ENCODE results near the gene GPSM3. TPM values are rescaled to one million over a fixed set of nuclear protein-coding genes. Genes with fewer than 3 reads are reported as not detected.

Gene GPSM3
- total and polyA plus RNA-seq, 2 of the 13 experiments (the other 11 are each of a cell fraction or from before 2014, with no cell fraction given): 0.18 to 6.2 TPM

DNA sequence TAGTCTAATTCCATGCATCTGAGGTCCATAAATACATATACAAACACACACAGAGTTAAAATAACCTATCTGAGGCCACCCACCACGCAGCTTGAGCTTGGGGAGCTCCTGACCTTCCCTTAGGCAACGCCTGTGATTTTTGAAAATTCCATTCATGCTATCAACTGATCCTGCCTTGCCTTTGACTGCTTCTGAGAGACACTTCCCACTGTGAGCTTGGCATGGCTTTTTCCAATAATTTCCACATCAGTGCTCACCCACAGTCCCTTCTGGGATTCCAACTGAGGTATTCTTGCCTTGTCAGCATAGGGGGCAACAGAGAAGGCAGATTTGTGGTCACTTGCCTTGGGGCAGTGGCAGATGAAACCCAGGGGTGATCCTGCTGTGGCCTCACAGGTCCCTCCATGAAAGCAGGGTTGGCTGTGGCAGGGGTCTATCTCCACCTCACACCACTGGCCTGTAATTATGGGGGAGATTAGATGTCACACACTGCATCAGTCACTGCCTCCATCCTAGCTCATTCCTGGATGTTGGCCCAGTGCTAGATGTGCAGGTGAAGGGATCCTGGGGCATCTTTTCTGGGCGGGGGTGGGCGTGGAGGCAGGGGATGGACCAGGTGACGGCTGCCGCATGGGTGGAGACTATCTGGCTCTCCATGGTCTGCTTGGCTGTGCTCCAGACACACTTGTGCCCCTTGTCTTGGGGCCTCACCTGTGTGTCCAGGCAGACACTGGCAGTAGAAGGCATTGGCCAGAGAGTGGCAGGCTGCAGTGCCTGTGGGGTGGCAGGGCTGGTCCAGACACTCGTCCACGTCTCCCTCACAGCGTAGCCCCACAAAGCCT lies 11.2 kb upstream of the GPSM3 start:
- intact Hi-C loops (cut with micrococcal nuclease; ENCODE audit: unreplicated experiment) (no loop called here), in situ Hi-C loops (cut with HindIII; ENCODE audit: extremely low pct_ligation_motif_present, low pct_unique_long_range_greater_than_20kb) (no loop called here)
- Histone ChIP-seq H3K36me3 (replicated peaks in 1 of 2; ENCODE audit: control insufficient read depth in 1 of 2, insufficient read depth in 2 of 2, low read length in 2 of 2) (no peaks in the 10 kb centered on the region), H3K27ac (ENCODE audit: extremely low read length, insufficient read depth, low read length) (no peak overlapping the region), H3K27me3 (ENCODE audit: control insufficient read depth in 1 of 2, insufficient read depth in 2 of 2, low read length in 2 of 2) (peaks cover 4 to 29% of the 10 kb centered on the region in 2 experiments; a peak in 4 of 5 replicates), H3K9me3 (ENCODE audit: low read length) (no peaks in the 10 kb centered on the region), H3K4me1 (ENCODE audit: insufficient read depth, low read length) (peaks cover 13% of the 10 kb centered on the region), H3K9ac (ENCODE audit: insufficient read depth, low read depth, low read length) (no peak overlapping the region), H3K4me3 (replicated peaks in 1 of 3; ENCODE audit: insufficient read depth in 1 of 3, low read depth in 2 of 3, low read length in 3 of 3) (no peak overlapping the region), H3K4me2 (ENCODE audit: low read depth, low read length) (no peak overlapping the region), H2AFZ (ENCODE audit: low read length) (no peak overlapping the region), H4K20me1 (ENCODE audit: insufficient read depth, low read length) (no peaks in the 10 kb centered on the region), H3K79me2 (ENCODE audit: insufficient read depth, low read length) (no peaks in the 10 kb centered on the region)
- no peak for TF ChIP-seq ZNF326 (CRISPR knock-in tag; IDR thresholded peaks at IDR 0.05; ENCODE audit: borderline replicate concordance)
- TF ChIP-seq MAFK (conservative IDR thresholded peaks at IDR 0.05 in 1 of 2, IDR thresholded peaks at IDR 0.05 in 1 of 2; ENCODE audit: low read length in 2 of 2): peak; percentile 21 to 55; a peak in 2 of 4 replicates
- no peak for TF ChIP-seq ZNF260 (CRISPR knock-in tag; IDR thresholded peaks at IDR 0.05; ENCODE audit: borderline replicate concordance, low read depth)
- TF ChIP-seq ZNF598 (CRISPR knock-in tag; IDR thresholded peaks at IDR 0.05; ENCODE audit: borderline replicate concordance): no peak
- TF ChIP-seq ZNF333 (CRISPR knock-in tag; IDR thresholded peaks at IDR 0.05; ENCODE audit: borderline replicate concordance): no peak
- TF ChIP-seq, protein P1, sequence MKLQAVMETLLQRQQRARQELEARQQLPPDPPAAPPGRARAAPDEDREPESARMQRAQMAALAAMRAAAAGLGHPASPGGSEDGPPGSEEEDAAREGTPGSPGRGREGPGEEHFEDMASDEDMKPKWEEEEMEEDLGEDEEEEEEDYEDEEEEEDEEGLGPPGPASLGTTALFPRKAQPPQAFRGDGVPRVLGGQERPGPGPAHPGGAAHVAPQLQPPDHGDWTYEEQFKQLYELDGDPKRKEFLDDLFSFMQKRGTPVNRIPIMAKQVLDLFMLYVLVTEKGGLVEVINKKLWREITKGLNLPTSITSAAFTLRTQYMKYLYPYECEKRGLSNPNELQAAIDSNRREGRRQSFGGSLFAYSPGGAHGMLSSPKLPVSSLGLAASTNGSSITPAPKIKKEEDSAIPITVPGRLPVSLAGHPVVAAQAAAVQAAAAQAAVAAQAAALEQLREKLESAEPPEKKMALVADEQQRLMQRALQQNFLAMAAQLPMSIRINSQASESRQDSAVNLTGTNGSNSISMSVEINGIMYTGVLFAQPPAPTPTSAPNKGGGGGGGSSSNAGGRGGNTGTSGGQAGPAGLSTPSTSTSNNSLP (IDR thresholded peaks at IDR 0.05; ENCODE audit: low read depth, low read length): no peak
- 16% methylated on average over 6 of the region's 9 CpGs for WGBS (ENCODE audit: low lambda C conversion rate)
- ChIA-PET POLR2A (no interaction called here), CTCF (ENCODE audit: low intra/inter-chr PET ratio, low total read pairs) (no interaction called here)
- FAIRE-seq (no peak), ATAC-seq (no peak), DNase-seq (ENCODE audit: low spot score) (no peak)
- BruUV-seq (replicated peaks): no TSS peak
